T-cell (primary cell): Measurements from ENCODE around the gene DOCK9. TPM values are rescaled to one million over a fixed set of nuclear protein-coding genes. Genes with fewer than 3 reads are reported as not detected.

Source experiments
- ATAC-seq, 4 experiments: fragments of 200-7000 bp in 3 of 4; fragments of 150-1000 bp in 1 of 4; cut with Tn5 transposase; replicated peaks in 1 of 4; 1 replicate in 3 of 4; 2 replicates in 1 of 4; pipeline ENCODE4 v1.10.0; 2021; ENCODE audit warnings: moderate library complexity in 3 of 4, mild to moderate bottlenecking in 2 of 4, moderate number of reproducible peaks in 1 of 4
- CTCF ChIA-PET, 2 donors: fragments of 300-600 bp; sonication (Branson Sonifier 250); formaldehyde crosslinking; loops; one replicate each; lab custom pipeline; 2022; ENCODE audit warnings: antibody characterized with exemption in 2 of 2; lab: Charles Lee
- POLR2A ChIA-PET, 2 donors: fragments of 300-600 bp; sonication (Branson Sonifier 250); formaldehyde crosslinking; loops; one replicate each; lab custom pipeline; 2022; ENCODE audit warnings: antibody characterized with exemption in 2 of 2; lab: Charles Lee
- DNase-seq, 35 experiments: peaks; one replicate each; pipeline versions ENCODE4 v3.0.0 to v3.0.0-alpha.2; 2013 to 2023
- H3K27ac ChIP-seq: one replicate; pipeline ENCODE4 v1.5.1; 2013; ENCODE audit warnings: low read length
- H3K27me3 ChIP-seq, 2 experiments: replicated peaks in 1 of 2; 1 replicate in 1 of 2; 2 replicates in 1 of 2; pipeline versions ENCODE4 v1.6.1 to v1.7.0; 2013; ENCODE audit warnings: low read length in 1 of 2, mixed read lengths in 1 of 2; ENCODE audit not compliant: control insufficient read depth in 2 of 2, insufficient read depth in 2 of 2; ENCODE audit errors: extremely low read depth in 1 of 2
- H3K36me3 ChIP-seq, 2 donors: 1 replicate in 1 of 2; 2 replicates in 1 of 2; pipeline versions ENCODE4 v1.6.1 to v1.7.0; 2013; ENCODE audit warnings: low read length in 1 of 2; ENCODE audit not compliant: control insufficient read depth in 2 of 2, insufficient read depth in 1 of 2; ENCODE audit errors: extremely low read depth in 1 of 2
- H3K4me1 ChIP-seq, 2 experiments: 1 replicate in 1 of 2; 2 replicates in 1 of 2; pipeline versions ENCODE4 v1.6.1 to v1.7.0; 2013; ENCODE audit warnings: low read length in 2 of 2, mixed read lengths in 1 of 2; ENCODE audit not compliant: insufficient read depth in 2 of 2, control insufficient read depth in 1 of 2; ENCODE audit errors: extremely low read depth in 1 of 2
- H3K4me3 ChIP-seq, 2 donors: 1 replicate in 1 of 2; 2 replicates in 1 of 2; pipeline versions ENCODE4 v1.5.1 to v1.7.0; 2013; ENCODE audit warnings: mild to moderate bottlenecking in 2 of 2, low read length in 1 of 2, moderate library complexity in 1 of 2; ENCODE audit not compliant: control insufficient read depth in 1 of 2; ENCODE audit errors: extremely low read depth in 1 of 2
- H3K9me3 ChIP-seq: 2 replicates; pipeline ENCODE4 v1.7.0; 2013
- H3K27ac Mint-ChIP-seq, 2 donors: one replicate each; pipeline ENCODE4 v1.8.0; 2020 to 2021; ENCODE audit warnings: mild to moderate bottlenecking in 2 of 2, mixed read lengths in 2 of 2
- H3K27me3 Mint-ChIP-seq, 2 donors: one replicate each; pipeline ENCODE4 v1.8.0; 2021 to 2022; ENCODE audit warnings: mixed read lengths in 2 of 2
- H3K36me3 Mint-ChIP-seq: one replicate; pipeline ENCODE4 v1.8.0; 2021; ENCODE audit warnings: mixed read lengths
- H3K4me1 Mint-ChIP-seq, 3 donors: one replicate each; pipeline ENCODE4 v1.8.0; 2020 to 2022; ENCODE audit warnings: mixed read lengths in 3 of 3, mild to moderate bottlenecking in 1 of 3
- H3K4me3 Mint-ChIP-seq, 3 donors: one replicate each; pipeline ENCODE4 v1.8.0; 2020 to 2022; ENCODE audit warnings: mild to moderate bottlenecking in 3 of 3, mixed read lengths in 3 of 3, moderate library complexity in 3 of 3
- H3K9me3 Mint-ChIP-seq, 3 donors: one replicate each; pipeline ENCODE4 v1.8.0; 2020 to 2022; ENCODE audit warnings: mixed read lengths in 3 of 3
- WGBS: methylation state at CpG from one replicate; pipeline ENCODE4 v1.1.5; 2013; ENCODE audit warnings: missing lambda C conversion rate; ENCODE audit not compliant: insufficient coverage; 5-methylcytosine and 5-hydroxymethylcytosine counted together
- total RNA-seq, 35 experiments: library from RNA in 6 of 35; stranded (reverse) in 6 of 35; fragments of 120-200 nt in 1 of 35; gene quantifications; one replicate each; pipeline versions ENCODE4 v1.2.1 to v1.2.4 and lab custom pipeline; 2013 to 2026

Gene DOCK9
- total RNA-seq, 5 donors from 2014 or later (not counting 1 experiment from before 2014, with no cell fraction given) = 96.2 to 170 (median 162) TPM

GRCh38 chr13:98942997-98943396 is 34.9 kb downstream of the DOCK9 start:
- H3K4me1 ChIP-seq = peaks cover 0 to 2% of the 10 kb centered on the region in 2 experiments
- ChIA-PET CTCF (no interaction called here), POLR2A (no interaction called here)
- no peak for ATAC-seq
- H3K36me3 ChIP-seq = no peaks in the 10 kb centered on the region
- no peaks in the 10 kb centered on the region for H3K27me3 Mint-ChIP-seq
- WGBS = 59% methylated on average over 2 of the region's 3 CpGs
- no peaks in the 10 kb centered on the region for H3K27me3 ChIP-seq
- H3K27ac ChIP-seq = no peak overlapping the region
- peaks cover 8% of the 10 kb centered on the region for H3K36me3 Mint-ChIP-seq
- H3K4me3 Mint-ChIP-seq = no peak overlapping the region
- H3K4me1 Mint-ChIP-seq = peaks cover 46 to 62% (median 58%) of the 10 kb centered on the region in 3 donors
- DNase-seq = no peak
- no peaks in the 10 kb centered on the region for H3K9me3 Mint-ChIP-seq
- H3K27ac Mint-ChIP-seq = no peak overlapping the region
- no peak overlapping the region for H3K4me3 ChIP-seq
- H3K9me3 ChIP-seq = no peaks in the 10 kb centered on the region

GRCh38 chr13:98942485-98942884 is 35.4 kb downstream of the DOCK9 start:
- ChIA-PET POLR2A (no interaction called here), CTCF (no interaction called here)
- peaks cover 11% of the 10 kb centered on the region for H3K36me3 Mint-ChIP-seq
- H3K27ac ChIP-seq = no peak overlapping the region
- no peak for ATAC-seq
- H3K27me3 ChIP-seq = no peaks in the 10 kb centered on the region
- WGBS = 100% methylated on average over 4 of the region's 7 CpGs
- no peak overlapping the region for H3K4me3 Mint-ChIP-seq
- no peak overlapping the region for H3K27ac Mint-ChIP-seq
- H3K4me1 ChIP-seq = no peaks in the 10 kb centered on the region
- H3K36me3 ChIP-seq = no peaks in the 10 kb centered on the region
- H3K9me3 Mint-ChIP-seq = no peaks in the 10 kb centered on the region
- no peak for DNase-seq
- H3K4me1 Mint-ChIP-seq = peaks cover 45 to 60% (median 58%) of the 10 kb centered on the region in 3 donors
- H3K27me3 Mint-ChIP-seq = no peaks in the 10 kb centered on the region
- H3K9me3 ChIP-seq = no peaks in the 10 kb centered on the region
- no peak overlapping the region for H3K4me3 ChIP-seq

- no peaks in the 10 kb centered on the region for H3K4me1 ChIP-seq
- no peaks in the 10 kb centered on the region for H3K9me3 Mint-ChIP-seq
- no peak overlapping the region for H3K27ac ChIP-seq
- ATAC-seq (no peak), DNase-seq (no peak)
- no peak overlapping the region for H3K4me3 Mint-ChIP-seq
- peaks cover 39 to 54% (median 53%) of the 10 kb centered on the region in 3 donors for H3K4me1 Mint-ChIP-seq
- ChIA-PET POLR2A (no interaction called here), CTCF (interaction anchor here in 1 of 2 donors (0.6 kb wide), 1 partner anchor 1404 kb away, joined by 4 read pairs; no protein-coding TSS in a partner anchor)
- no peaks in the 10 kb centered on the region for H3K27me3 ChIP-seq
- no peak overlapping the region for H3K27ac Mint-ChIP-seq
- H3K4me3 ChIP-seq = no peak overlapping the region
- no peaks in the 10 kb centered on the region for H3K36me3 ChIP-seq
- 80% methylated on average over 1 of the region's 4 CpGs for WGBS
- H3K36me3 Mint-ChIP-seq = peaks cover 11% of the 10 kb centered on the region
- no peaks in the 10 kb centered on the region for H3K9me3 ChIP-seq
- H3K27me3 Mint-ChIP-seq = no peaks in the 10 kb centered on the region
Observed at GRCh38 chr13:98941536-98941935, 36.3 kb downstream of the DOCK9 start.

GRCh38 chr13:98941126-98941525 is 36.7 kb downstream of the DOCK9 start:
- 40% methylated on average over 1 of the region's 5 CpGs for WGBS

GRCh38 chr13:98940325-98941001 is 37.4 kb downstream of the DOCK9 start:
- Histone ChIP-seq H3K27me3 (no peaks in the 10 kb centered on the region), H3K36me3 (no peaks in the 10 kb centered on the region), H3K27ac (no peak overlapping the region), H3K4me3 (no peak overlapping the region), H3K4me1 (no peaks in the 10 kb centered on the region), H3K9me3 (no peaks in the 10 kb centered on the region)
- no peaks in the 10 kb centered on the region for H3K27me3 Mint-ChIP-seq
- DNase-seq (no peak), ATAC-seq (no peak)
- POLR2A ChIA-PET = no interaction called here
- no peak overlapping the region for H3K27ac Mint-ChIP-seq
- 87% methylated on average over 6 of the region's 8 CpGs for WGBS
- peaks cover 0 to 4% (median 0%) of the 10 kb centered on the region in 3 donors for H3K9me3 Mint-ChIP-seq
- H3K36me3 Mint-ChIP-seq = peaks cover 12% of the 10 kb centered on the region
- peaks cover 32 to 46% (median 45%) of the 10 kb centered on the region in 3 donors for H3K4me1 Mint-ChIP-seq
- CTCF ChIA-PET = no interaction called here
- no peak overlapping the region for H3K4me3 Mint-ChIP-seq

More at GRCh38 chr13:98941126-98941525, 36.7 kb downstream of the DOCK9 start:
- ChIA-PET CTCF (no interaction called here), POLR2A (no interaction called here)
- peak overlapping the region in 1 of 2 donors; percentile 24 for H3K27ac Mint-ChIP-seq
- DNase-seq = no peak
- no peaks in the 10 kb centered on the region for H3K27me3 Mint-ChIP-seq
- H3K27me3 ChIP-seq = no peaks in the 10 kb centered on the region
- H3K9me3 Mint-ChIP-seq = peaks cover 0 to 1% (median 0%) of the 10 kb centered on the region in 3 donors
- no peaks in the 10 kb centered on the region for H3K4me1 ChIP-seq
- no peaks in the 10 kb centered on the region for H3K36me3 ChIP-seq
- H3K4me3 ChIP-seq = no peak overlapping the region
- no peak for ATAC-seq
- H3K27ac ChIP-seq = no peak overlapping the region
- no peak overlapping the region for H3K4me3 Mint-ChIP-seq
- H3K4me1 Mint-ChIP-seq = peaks cover 36 to 50% (median 50%) of the 10 kb centered on the region in 3 donors
- no peaks in the 10 kb centered on the region for H3K9me3 ChIP-seq
- peaks cover 12% of the 10 kb centered on the region for H3K36me3 Mint-ChIP-seq

- no peak for DNase-seq
- peaks cover 3 to 8% (median 3%) of the 10 kb centered on the region in 3 donors for H3K9me3 Mint-ChIP-seq
- H3K36me3 ChIP-seq = no peaks in the 10 kb centered on the region
- H3K9me3 ChIP-seq = no peaks in the 10 kb centered on the region
- H3K27ac Mint-ChIP-seq = no peak overlapping the region
- H3K27me3 Mint-ChIP-seq = no peaks in the 10 kb centered on the region
- CTCF ChIA-PET = no interaction called here
- H3K4me3 ChIP-seq = no peak overlapping the region
- WGBS = 95% methylated on average over 4 of the region's 5 CpGs
- H3K27me3 ChIP-seq = no peaks in the 10 kb centered on the region
- ATAC-seq = no peak
- H3K36me3 Mint-ChIP-seq = peaks cover 15% of the 10 kb centered on the region
- no peak overlapping the region for H3K27ac ChIP-seq
- no peaks in the 10 kb centered on the region for H3K4me1 ChIP-seq
- peaks cover 27 to 40% (median 39%) of the 10 kb centered on the region in 3 donors for H3K4me1 Mint-ChIP-seq
- POLR2A ChIA-PET = no interaction called here
- H3K4me3 Mint-ChIP-seq = no peak overlapping the region
Observed at GRCh38 chr13:98939660-98940191, 38.1 kb downstream of the DOCK9 start.
